ENCODE measurements around the gene PCDHGA7. TPM values are rescaled to one million over a fixed set of nuclear protein-coding genes. Genes with fewer than 3 reads are reported as not detected.

PCDHGA7 gene
- 0.84 to 1.3 TPM (median 1.1 TPM) in 5 replicates for total RNA-seq (2022; extraction: Qiagen RNA extraction; ENCODE audit: low read depth)

DNA sequence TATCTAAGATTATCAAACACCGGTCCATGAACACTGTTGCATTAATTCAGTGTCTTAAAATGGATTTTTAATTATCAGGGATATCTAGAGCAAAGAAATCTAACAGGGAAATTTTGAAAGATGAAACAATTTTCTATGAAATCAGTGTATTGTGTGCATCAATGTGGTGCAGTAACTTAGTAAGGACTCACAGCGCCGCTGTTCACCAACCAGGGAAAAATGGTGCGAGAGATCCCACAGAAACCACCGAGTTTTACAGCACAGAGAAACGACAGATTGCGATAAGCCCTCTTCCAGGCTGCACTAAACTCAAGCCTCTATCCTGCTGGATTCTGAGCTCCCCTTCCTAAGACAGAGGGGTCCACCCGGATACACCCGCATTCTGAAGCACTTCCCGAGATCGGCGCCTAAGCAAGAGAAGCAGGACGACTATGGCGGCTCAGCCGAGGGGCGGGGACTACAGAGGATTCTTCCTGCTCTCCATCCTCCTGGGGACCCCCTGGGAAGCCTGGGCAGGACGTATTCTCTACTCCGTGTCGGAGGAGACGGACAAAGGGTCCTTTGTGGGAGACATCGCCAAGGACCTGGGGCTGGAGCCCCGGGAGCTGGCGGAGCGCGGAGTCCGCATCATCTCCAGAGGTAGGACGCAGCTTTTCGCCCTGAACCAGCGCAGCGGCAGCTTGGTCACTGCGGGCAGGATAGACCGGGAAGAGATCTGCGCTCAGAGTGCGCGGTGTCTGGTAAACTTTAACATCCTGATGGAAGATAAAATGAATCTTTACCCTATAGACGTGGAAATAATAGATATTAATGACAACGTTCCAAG, at the start of gene PCDHGA7:
TSS of gene PCDHGA7 (plus strand) at position 274 of the 826 bp plus-strand sequence. CDS start at position 432, 158 bp downstream.

DNA sequence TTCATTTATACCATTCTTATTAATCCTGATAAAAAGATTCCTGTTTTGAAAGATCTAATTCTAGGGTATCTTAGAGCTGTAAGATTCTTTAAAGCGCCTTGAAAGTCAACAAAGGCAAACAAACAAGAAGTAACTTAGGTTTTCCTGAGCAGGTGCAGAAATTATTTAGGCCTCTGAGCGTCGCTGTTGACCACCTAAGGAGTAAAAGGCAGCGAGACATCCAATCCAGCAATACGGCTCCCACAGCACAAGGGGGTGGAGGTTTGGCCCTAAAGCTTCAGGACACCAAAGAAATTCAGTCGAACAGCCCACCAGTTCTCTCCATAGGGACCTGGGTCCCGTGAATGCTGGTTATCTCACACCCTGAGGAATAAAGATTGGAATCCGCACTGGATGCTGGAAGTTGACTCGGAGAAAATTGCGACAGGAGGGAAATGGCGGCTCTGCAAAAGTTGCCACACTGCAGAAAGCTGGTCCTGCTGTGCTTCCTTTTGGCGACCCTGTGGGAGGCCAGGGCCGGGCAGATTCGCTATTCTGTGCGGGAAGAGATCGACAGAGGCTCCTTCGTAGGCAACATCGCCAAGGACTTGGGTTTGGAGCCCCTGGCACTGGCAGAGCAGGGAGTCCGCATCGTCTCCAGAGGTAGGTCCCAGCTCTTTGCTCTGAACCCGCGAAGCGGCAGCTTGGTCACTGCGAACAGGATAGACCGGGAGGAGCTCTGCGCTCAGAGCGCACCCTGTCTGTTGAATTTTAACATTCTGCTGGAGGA, 43.8 kb upstream of the PCDHGA7 start, which contains the start of gene PCDHGA2:
TSS of gene PCDHGA2 (plus strand) at position 223 of the 769 bp plus-strand sequence.

GRCh38 chr5:141343242-141343952, 39.1 kb upstream of the PCDHGA7 start, which contains the start of gene PCDHGA3:
PCDHGA3 (plus strand) TSS chr5:141343829; CDS start chr5:141344034, 205 bp downstream.

DNA sequence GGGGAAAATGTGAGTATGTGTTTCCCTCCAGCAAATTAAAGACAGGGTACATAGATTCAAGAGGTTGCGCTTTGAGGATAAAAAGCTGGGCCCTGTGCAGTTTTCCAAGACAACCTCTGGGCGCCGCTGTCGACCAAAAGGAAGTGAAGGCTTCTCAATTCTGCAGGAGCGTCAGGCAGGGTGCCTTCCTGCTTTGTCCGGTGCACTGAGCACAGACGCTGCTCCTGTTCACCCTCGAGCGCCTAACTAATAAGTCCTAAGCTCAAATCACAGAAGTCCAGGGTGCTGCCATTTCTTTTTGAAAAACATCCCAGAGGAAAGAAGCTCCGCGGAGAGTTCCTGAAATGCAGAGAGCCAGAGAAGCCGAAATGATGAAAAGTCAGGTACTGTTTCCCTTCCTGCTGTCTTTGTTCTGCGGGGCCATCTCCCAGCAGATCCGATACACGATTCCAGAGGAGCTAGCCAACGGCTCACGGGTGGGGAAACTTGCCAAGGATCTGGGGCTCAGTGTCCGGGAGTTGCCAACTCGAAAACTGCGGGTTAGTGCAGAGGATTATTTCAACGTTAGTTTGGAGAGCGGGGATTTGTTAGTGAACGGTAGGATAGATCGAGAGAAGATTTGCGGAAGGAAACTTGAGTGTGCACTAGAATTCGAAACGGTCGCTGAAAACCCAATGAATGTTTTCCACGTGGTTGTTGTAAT, 32.5 kb upstream of the PCDHGA7 start, which contains the start of gene PCDHGB1:
TSS of gene PCDHGB1 (plus strand) at position 183 of the 703 bp plus-strand sequence. CDS start at position 345, 162 bp downstream.

GRCh38 chr5:141354900-141355469, 27.6 kb upstream of the PCDHGA7 start, which contains the start of gene PCDHGA4:
PCDHGA4 (plus strand) TSS chr5:141355021; CDS start chr5:141355108, 87 bp downstream.

DNA sequence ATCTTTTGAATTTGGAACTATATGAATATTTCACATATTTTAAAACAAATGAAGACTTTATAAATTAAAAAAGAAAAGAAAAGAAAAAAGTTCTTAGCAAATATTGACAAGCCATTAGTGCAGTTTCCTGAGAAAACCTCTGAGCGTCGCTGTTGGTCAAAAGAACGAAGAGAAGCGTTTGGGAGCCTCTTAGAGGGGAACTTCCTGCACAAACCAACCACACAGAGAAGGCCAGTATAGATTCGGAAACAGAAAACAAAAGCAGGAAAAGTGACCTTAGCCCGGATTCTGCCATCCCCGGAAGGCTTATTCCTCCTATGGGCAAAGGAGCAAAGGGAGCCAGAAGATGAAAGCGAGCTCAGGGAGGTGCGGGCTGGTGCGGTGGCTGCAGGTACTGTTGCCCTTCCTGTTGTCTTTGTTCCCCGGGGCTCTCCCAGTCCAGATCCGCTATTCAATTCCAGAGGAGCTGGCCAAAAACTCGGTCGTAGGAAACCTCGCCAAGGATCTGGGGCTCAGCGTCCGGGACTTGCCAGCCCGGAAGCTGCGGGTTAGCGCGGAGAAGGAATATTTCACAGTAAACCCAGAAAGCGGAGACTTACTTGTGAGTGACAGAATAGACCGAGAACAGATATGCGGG, 22.6 kb upstream of the PCDHGA7 start, which contains the start of gene PCDHGB2:
TSS of gene PCDHGB2 (plus strand) at position 205 of the 637 bp plus-strand sequence. CDS start at position 347, 142 bp downstream.

GRCh38 chr5:141363952-141364660, 18.4 kb upstream of the PCDHGA7 start, which contains the start of gene PCDHGA5:
PCDHGA5 (plus strand) TSS chr5:141364162; CDS start chr5:141364331, 169 bp downstream.

GRCh38 chr5:141369994-141370848, 12.3 kb upstream of the PCDHGA7 start, which contains the start of gene PCDHGB3:
PCDHGB3 (plus strand) TSS chr5:141370242; CDS start chr5:141370395, 153 bp downstream.

DNA sequence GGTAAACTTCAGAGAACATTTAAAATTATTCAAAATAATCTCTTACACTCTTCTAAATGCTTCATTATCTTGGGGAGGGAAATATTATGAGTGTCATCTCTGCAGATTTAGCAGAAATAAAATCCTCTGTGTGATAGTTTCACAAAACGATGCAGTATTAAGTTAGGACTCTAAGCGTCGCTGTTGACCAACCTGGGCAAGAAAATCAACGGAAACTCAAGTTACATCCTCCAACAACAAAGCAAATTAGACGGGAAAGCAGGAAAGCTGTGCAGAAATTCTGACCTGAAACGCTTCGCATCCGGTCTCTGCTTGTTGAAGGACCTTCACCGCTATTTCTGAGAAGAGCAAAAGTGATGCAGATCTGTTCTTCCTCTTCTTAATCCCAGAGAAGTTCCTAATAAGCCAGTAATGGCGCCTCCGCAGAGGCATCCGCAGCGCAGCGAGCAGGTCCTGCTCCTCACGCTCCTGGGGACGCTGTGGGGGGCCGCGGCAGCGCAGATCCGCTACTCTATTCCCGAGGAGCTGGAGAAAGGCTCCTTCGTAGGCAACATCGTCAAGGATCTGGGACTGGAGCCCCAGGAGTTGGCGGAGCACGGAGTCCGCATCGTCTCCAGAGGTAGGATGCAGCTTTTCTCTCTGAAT, 8.7 kb upstream of the PCDHGA7 start, which contains the start of gene PCDHGA6:
TSS of gene PCDHGA6 (plus strand) at position 219 of the 645 bp plus-strand sequence. CDS start at position 412, 193 bp downstream.

DNA sequence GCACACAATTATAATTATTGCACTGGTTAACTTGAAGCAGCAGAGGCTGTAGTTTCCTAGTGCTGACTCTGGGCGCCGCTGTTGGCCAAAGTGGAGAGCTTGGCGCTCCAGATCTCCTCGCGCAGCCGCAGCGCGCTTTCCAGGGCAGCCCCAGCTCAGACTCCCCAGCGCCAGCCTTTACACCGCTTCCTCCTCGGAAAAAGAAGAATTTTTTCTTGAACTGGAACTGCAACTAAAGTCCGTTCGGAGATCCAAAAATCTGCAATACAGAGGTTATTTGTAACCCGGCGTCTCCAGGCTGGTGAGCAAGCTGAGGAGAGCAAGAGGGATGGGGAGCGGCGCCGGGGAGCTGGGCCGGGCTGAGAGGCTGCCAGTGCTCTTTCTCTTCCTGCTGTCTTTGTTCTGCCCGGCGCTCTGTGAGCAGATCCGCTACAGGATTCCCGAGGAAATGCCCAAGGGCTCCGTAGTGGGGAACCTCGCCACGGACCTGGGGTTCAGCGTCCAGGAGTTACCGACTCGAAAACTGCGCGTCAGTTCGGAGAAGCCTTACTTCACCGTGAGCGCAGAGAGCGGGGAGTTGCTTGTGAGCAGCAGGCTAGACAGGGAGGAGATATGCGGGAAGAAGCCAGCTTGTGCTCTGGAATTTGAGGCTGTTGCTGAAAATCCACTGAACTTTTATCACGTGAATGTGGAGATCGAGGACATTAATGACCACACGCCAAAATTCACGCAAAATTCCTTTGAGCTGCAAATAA, 5.2 kb downstream of the PCDHGA7 start, which contains the start of gene PCDHGB4:
TSS of gene PCDHGB4 (plus strand) at position 142 of the 755 bp plus-strand sequence. CDS start at position 329, 187 bp downstream.

DNA sequence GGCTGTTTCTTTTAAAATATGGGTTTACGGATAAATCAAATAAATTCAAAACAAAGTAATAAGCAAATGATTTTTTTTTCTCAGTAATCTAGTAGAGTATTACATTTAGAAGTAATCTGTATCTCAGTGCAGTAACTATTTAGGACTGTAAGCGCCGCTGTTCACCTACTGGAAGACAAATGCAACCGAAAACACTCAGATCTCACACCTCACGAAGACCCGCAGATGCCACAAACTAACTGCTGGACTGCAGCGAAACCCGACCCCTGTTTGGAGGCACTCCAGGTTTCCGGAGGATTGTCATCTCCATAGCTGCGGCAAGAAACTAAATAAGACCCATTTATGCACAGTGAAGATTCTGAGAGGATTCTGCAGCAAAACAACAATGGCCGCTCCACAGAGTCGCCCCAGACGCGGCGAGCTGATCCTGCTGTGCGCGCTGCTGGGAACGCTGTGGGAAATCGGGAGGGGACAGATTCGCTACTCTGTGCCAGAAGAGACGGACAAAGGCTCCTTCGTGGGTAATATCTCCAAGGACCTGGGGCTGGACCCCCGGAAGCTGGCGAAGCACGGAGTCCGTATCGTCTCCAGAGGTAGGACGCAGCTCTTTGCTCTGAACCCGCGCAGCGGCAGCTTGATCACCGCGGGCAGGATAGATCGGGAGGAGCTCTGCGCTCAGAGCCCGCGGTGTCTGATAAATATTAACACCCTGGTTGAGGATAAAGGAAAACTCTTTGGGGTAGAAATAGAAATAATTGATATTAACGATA, 10.1 kb downstream of the PCDHGA7 start, which contains the start of gene PCDHGA8:
TSS of gene PCDHGA8 (plus strand) at position 205 of the 770 bp plus-strand sequence. CDS start at position 386, 181 bp downstream.

DNA sequence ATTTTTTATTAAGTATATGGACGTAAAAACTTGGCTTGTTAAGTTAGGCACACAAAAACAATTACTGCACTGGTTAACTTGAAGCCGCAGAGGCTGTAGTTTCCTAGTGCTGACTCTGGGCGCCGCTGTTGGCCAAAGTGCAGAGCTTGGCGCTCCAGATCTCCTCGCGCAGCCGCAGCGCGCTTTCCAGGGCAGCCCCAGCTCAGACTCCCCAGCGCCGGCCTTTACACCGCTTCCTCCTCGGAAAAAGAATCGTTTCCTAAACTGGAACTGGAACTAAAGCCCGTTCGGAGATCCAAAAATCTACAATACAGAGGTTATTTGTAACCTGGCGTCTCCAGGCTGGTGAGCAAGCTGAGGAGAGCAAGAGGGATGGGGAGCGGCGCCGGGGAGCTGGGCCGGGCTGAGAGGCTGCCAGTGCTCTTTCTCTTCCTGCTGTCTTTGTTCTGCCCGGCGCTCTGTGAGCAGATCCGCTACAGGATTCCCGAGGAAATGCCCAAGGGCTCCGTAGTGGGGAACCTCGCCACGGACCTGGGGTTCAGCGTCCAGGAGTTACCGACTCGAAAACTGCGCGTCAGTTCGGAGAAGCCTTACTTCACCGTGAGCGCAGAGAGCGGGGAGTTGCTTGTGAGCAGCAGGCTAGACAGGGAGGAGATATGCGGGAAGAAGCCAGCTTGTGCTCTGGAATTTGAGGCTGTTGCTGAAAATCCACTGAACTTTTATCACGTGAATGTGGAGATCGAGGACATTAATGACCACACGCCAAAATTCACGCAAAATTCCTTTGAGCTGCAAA, 15.4 kb downstream of the PCDHGA7 start, which contains the start of gene PCDHGB5:
TSS of gene PCDHGB5 (plus strand) at position 192 of the 796 bp plus-strand sequence. CDS start at position 373, 181 bp downstream.

DNA sequence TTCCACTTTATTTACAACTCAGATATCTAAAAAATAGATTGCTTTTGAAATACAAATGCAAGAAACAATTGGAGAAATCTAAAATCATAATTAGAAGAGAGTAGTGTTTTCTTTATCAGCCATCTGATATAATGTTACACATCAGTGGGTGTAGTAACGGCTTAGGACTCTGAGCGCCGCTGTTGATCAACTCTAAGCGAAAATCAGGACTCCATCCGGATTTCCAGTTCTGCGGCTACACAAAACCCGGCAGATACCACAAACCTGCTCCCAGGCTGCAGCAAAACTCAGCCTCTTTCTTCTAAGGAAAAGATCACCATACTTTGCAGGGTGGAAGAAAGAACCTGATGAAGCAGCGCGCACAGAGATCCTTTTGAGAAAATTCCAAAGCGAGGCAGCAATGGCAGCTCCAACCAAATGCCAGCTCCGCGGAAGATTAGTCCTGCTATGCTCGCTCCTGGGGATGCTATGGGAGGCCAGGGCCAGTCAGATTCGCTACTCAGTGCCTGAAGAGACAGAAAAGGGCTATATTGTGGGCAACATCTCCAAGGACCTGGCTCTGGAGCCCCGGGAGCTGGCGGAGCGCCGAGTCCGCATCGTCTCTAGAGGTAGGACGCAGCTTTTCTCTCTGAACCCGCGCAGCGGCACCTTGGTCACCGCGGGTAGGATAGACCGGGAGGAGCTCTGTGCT, 20.2 kb downstream of the PCDHGA7 start, which contains the start of gene PCDHGA9:
TSS of gene PCDHGA9 (plus strand) at position 226 of the 691 bp plus-strand sequence. CDS start at position 401, 175 bp downstream.

DNA sequence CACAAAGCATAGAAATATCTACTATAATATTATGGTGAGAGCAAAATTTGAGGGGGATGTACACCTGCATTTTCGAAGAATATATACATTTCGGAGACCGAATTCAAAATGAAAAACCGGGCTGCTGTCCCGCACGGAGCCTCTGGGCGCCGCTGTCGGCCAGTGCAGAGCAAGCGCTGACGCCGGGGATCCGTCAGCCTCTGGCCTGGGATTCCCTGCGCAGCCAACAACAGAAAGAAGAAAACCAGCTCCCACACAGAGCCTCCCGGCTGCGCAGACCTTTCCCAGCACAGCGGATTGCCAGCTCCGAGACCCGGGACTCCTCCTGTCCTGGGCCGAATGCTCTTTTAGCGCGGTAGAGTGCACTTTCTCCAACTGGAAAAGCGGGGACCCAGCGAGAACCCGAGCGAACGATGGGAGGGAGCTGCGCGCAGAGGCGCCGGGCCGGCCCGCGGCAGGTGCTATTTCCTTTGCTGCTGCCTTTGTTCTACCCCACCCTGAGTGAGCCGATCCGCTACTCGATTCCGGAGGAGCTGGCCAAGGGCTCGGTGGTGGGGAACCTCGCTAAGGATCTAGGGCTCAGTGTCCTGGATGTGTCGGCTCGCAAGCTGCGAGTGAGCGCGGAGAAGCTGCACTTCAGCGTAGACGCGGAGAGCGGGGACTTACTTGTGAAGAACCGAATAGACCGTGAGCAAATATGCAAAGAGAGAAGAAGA, 25.4 kb downstream of the PCDHGA7 start, which contains the start of gene PCDHGB6:
TSS of gene PCDHGB6 (plus strand) at position 232 of the 716 bp plus-strand sequence. CDS start at position 414, 182 bp downstream.

All from A549 treated with DMSO at 1 μM for 4 hours (cell line).